IPS-18a (cell line): ENCODE results near the gene ACOT7.

Experiments
- H3K27ac ChIP-seq: one replicate; pipeline ENCODE4 v1.5.1; 2013; ENCODE audit warnings: low read length
- H3K27me3 ChIP-seq: one replicate; pipeline ENCODE4 v1.6.1; 2013; ENCODE audit warnings: mild to moderate bottlenecking, low read length; ENCODE audit not compliant: control insufficient read depth, insufficient read depth
- H3K36me3 ChIP-seq: one replicate; pipeline ENCODE4 v1.6.1; 2013; ENCODE audit warnings: low read depth, low read length; ENCODE audit not compliant: control insufficient read depth
- H3K4me1 ChIP-seq: one replicate; pipeline ENCODE4 v1.6.1; 2013; ENCODE audit warnings: low read depth, low read length; ENCODE audit not compliant: control insufficient read depth
- H3K4me3 ChIP-seq: one replicate; pipeline ENCODE4 v1.5.1; 2013; ENCODE audit warnings: low read length
- H3K9ac ChIP-seq: one replicate; pipeline ENCODE4 v1.6.1; 2013; ENCODE audit warnings: mild to moderate bottlenecking, low read length, moderate library complexity
- H3K9me3 ChIP-seq: one replicate; pipeline ENCODE4 v1.6.1; 2013; ENCODE audit warnings: low read depth, low read length; ENCODE audit not compliant: control insufficient read depth

The ACOT7 gene

GRCh38 chr1:6262555-6263420, 130.8 kb downstream of the ACOT7 start:
- H3K9ac ChIP-seq, result no peak overlapping the region
- peaks cover 23% of the 10 kb centered on the region for H3K27me3 ChIP-seq
- H3K4me3 ChIP-seq, result no peak overlapping the region

GRCh38 chr1:6261615-6261995, 132.0 kb downstream of the ACOT7 start:
- peaks cover 23% of the 10 kb centered on the region for H3K27me3 ChIP-seq
- H3K27ac ChIP-seq, result no peak overlapping the region
- H3K4me3 ChIP-seq, result peak overlapping the region; percentile 44
- H3K9ac ChIP-seq, result no peak overlapping the region
- no peaks in the 10 kb centered on the region for H3K36me3 ChIP-seq
- H3K9me3 ChIP-seq, result no peaks in the 10 kb centered on the region
- H3K4me1 ChIP-seq, result peaks cover 5% of the 10 kb centered on the region

More at GRCh38 chr1:6262555-6263420, 130.8 kb downstream of the ACOT7 start:
- peaks cover 5% of the 10 kb centered on the region for H3K4me1 ChIP-seq
- H3K27ac ChIP-seq, result no peak overlapping the region
- H3K9me3 ChIP-seq, result no peaks in the 10 kb centered on the region
- no peaks in the 10 kb centered on the region for H3K36me3 ChIP-seq

- no peaks in the 10 kb centered on the region for H3K36me3 ChIP-seq
- peaks cover 23% of the 10 kb centered on the region for H3K27me3 ChIP-seq
- H3K9me3 ChIP-seq, result no peaks in the 10 kb centered on the region
- H3K4me1 ChIP-seq, result peaks cover 5% of the 10 kb centered on the region
- no peak within 1 kb of the TSS for H3K9ac ChIP-seq
- no peak within 1 kb of the TSS for H3K27ac ChIP-seq
- peak within 1 kb of the TSS; percentile 57 for H3K4me3 ChIP-seq
Measured at GRCh38 chr1:6260961-6261614, 132.5 kb downstream of the ACOT7 start, which contains the start of gene GPR153. GPR153 (minus strand) TSS chr1:6261098; CDS start chr1:6254905, 6,193 bp downstream.

- Histone ChIP-seq H3K4me1 (peaks cover 5% of the 10 kb centered on the region), H3K27ac (no peak overlapping the region), H3K9ac (no peak overlapping the region), H3K9me3 (no peaks in the 10 kb centered on the region), H3K36me3 (no peaks in the 10 kb centered on the region), H3K27me3 (peaks cover 23% of the 10 kb centered on the region), H3K4me3 (peak overlapping the region; percentile 57)
Measured at GRCh38 chr1:6260433-6260934, 133.1 kb downstream of the ACOT7 start.

GRCh38 chr1:6259491-6260362, 133.8 kb downstream of the ACOT7 start:
- H3K9ac ChIP-seq, result no peak overlapping the region

GRCh38 chr1:6258675-6259074, 134.9 kb downstream of the ACOT7 start:
- H3K27ac ChIP-seq, result no peak overlapping the region
- peaks cover 23% of the 10 kb centered on the region for H3K27me3 ChIP-seq
- H3K4me1 ChIP-seq, result peaks cover 5% of the 10 kb centered on the region
- H3K9me3 ChIP-seq, result no peaks in the 10 kb centered on the region
- H3K9ac ChIP-seq, result no peak overlapping the region
- no peak overlapping the region for H3K4me3 ChIP-seq
- H3K36me3 ChIP-seq, result no peaks in the 10 kb centered on the region

More at GRCh38 chr1:6259491-6260362, 133.8 kb downstream of the ACOT7 start:
- no peak overlapping the region for H3K27ac ChIP-seq
- H3K9me3 ChIP-seq, result no peaks in the 10 kb centered on the region
- peaks cover 23% of the 10 kb centered on the region for H3K27me3 ChIP-seq
- H3K4me1 ChIP-seq, result peaks cover 5% of the 10 kb centered on the region
- no peaks in the 10 kb centered on the region for H3K36me3 ChIP-seq
- peak overlapping the region; percentile 57 for H3K4me3 ChIP-seq

GRCh38 chr1:6257541-6258069, 136.0 kb downstream of the ACOT7 start:
- no peak overlapping the region for H3K9ac ChIP-seq
- no peaks in the 10 kb centered on the region for H3K9me3 ChIP-seq
- H3K36me3 ChIP-seq, result no peaks in the 10 kb centered on the region
- peaks cover 5% of the 10 kb centered on the region for H3K4me1 ChIP-seq
- H3K27ac ChIP-seq, result no peak overlapping the region
- H3K27me3 ChIP-seq, result peaks cover 23% of the 10 kb centered on the region
- H3K4me3 ChIP-seq, result no peak overlapping the region

- peaks cover under 1% of the 10 kb centered on the region for H3K4me1 ChIP-seq
- no peak overlapping the region for H3K9ac ChIP-seq
- peaks cover 16% of the 10 kb centered on the region for H3K27me3 ChIP-seq
- no peaks in the 10 kb centered on the region for H3K9me3 ChIP-seq
- H3K4me3 ChIP-seq, result no peak overlapping the region
- no peaks in the 10 kb centered on the region for H3K36me3 ChIP-seq
- H3K27ac ChIP-seq, result no peak overlapping the region
Measured at GRCh38 chr1:6256645-6257044, 136.9 kb downstream of the ACOT7 start.

GRCh38 chr1:6254691-6255090, 138.9 kb downstream of the ACOT7 start:
- Histone ChIP-seq H3K4me1 (no peaks in the 10 kb centered on the region), H3K9me3 (no peaks in the 10 kb centered on the region), H3K36me3 (no peaks in the 10 kb centered on the region), H3K27ac (no peak overlapping the region), H3K27me3 (peaks cover 29% of the 10 kb centered on the region), H3K9ac (no peak overlapping the region), H3K4me3 (no peak overlapping the region)

- Histone ChIP-seq H3K4me1 (no peaks in the 10 kb centered on the region), H3K36me3 (no peaks in the 10 kb centered on the region), H3K27ac (no peak overlapping the region), H3K9ac (no peak overlapping the region), H3K27me3 (peaks cover 27% of the 10 kb centered on the region), H3K9me3 (no peaks in the 10 kb centered on the region), H3K4me3 (no peak overlapping the region)
Measured at GRCh38 chr1:6253380-6253779, 140.2 kb downstream of the ACOT7 start.

- H3K27ac ChIP-seq, result no peak overlapping the region
- no peak overlapping the region for H3K9ac ChIP-seq
- no peaks in the 10 kb centered on the region for H3K9me3 ChIP-seq
- peaks cover 36% of the 10 kb centered on the region for H3K27me3 ChIP-seq
- H3K4me3 ChIP-seq, result no peak overlapping the region
- no peaks in the 10 kb centered on the region for H3K36me3 ChIP-seq
- no peaks in the 10 kb centered on the region for H3K4me1 ChIP-seq
Measured at GRCh38 chr1:6252374-6252710, 141.2 kb downstream of the ACOT7 start.
